Activated T-cell treated with anti-CD3 and anti-CD28 coated beads for 1 hour (primary cell): ENCODE results near the gene MRPS5.
"Not testable (repeated sequence)": the region's sequence is repeated elsewhere in the genome, so short reads cannot be mapped to it uniquely, and the experiment has no call there.

Experiments used
- DNase-seq: peaks from one replicate; pipeline ENCODE4 v3.0.0-alpha.2; 2020; ENCODE audit warnings: low read depth

The MRPS5 gene

GRCh38 chr2:95121407-95122196 lies at the start of gene MRPS5:
Gene MRPS5, minus strand, starts transcription at chr2:95121808. Its CDS starts 17 bp downstream, at chr2:95121791.
- DNase-seq = peak; percentile 85

GRCh38 chr2:95166065-95166763 lies 44.6 kb upstream of the MRPS5 start:
- DNase-seq = no peak

- peak; percentile 97 for DNase-seq
These were observed 43.9 kb upstream of the MRPS5 start, which contains the start of gene ZNF2 for GRCh38 chr2:95165371-95166064. Gene ZNF2, plus strand, starts transcription at chr2:95165809. Its CDS starts 10,418 bp downstream, at chr2:95176227.

- DNase-seq = no peak
These were observed 43.4 kb upstream of the MRPS5 start for GRCh38 chr2:95165030-95165370.

GRCh38 chr2:95159690-95160449 lies 38.3 kb upstream of the MRPS5 start, which contains the start of gene ZNF514:
Gene ZNF514, minus strand, starts transcription at chr2:95159848. Its CDS starts 6,595 bp downstream, at chr2:95153253.
- peak; percentile 62 for DNase-seq

GRCh38 chr2:95158891-95159619 lies 37.4 kb upstream of the MRPS5 start:
- peak; percentile 11 for DNase-seq

GRCh38 chr2:95158441-95158840 lies 36.8 kb upstream of the MRPS5 start:
- no peak for DNase-seq

GRCh38 chr2:95149397-95149984 lies 27.9 kb upstream of the MRPS5 start:
- no peak for DNase-seq

- DNase-seq = no peak
These were observed 22.2 kb upstream of the MRPS5 start for GRCh38 chr2:95143838-95144237.

- DNase-seq = no peak
These were observed 17.1 kb upstream of the MRPS5 start for GRCh38 chr2:95138702-95139101.

GRCh38 chr2:95122197-95122551 lies 566 bp upstream of the MRPS5 start:
- no peak for DNase-seq

GRCh38 chr2:95121093-95121406 lies 558 bp downstream of the MRPS5 start:
- no peak for DNase-seq

- peak; percentile 65 for DNase-seq
These were observed 6.2 kb downstream of the MRPS5 start for GRCh38 chr2:95115418-95115817.

GRCh38 chr2:95113464-95113863 lies 8.1 kb downstream of the MRPS5 start:
- no peak for DNase-seq

GRCh38 chr2:95110395-95110794 lies 11.2 kb downstream of the MRPS5 start:
- DNase-seq = no peak

GRCh38 chr2:95109260-95109659 lies 12.3 kb downstream of the MRPS5 start:
- no peak for DNase-seq

- DNase-seq = no peak
These were observed 15.5 kb downstream of the MRPS5 start for GRCh38 chr2:95106081-95106480.

GRCh38 chr2:95104606-95105005 lies 17.0 kb downstream of the MRPS5 start:
- no peak for DNase-seq

- DNase-seq = no peak
These were observed 21.7 kb downstream of the MRPS5 start for GRCh38 chr2:95099910-95100309.

GRCh38 chr2:95098273-95098672 lies 23.3 kb downstream of the MRPS5 start:
- not testable (repeated sequence) for DNase-seq

GRCh38 chr2:95091885-95092555 lies 29.6 kb downstream of the MRPS5 start:
- no peak for DNase-seq
